HG03439 (cell line): ENCODE measurements around the gene PRXL2B.

Experiments used
- ATAC-seq: cut with Tn5 transposase; IDR thresholded peaks from one replicate; pipeline ENCODE4 v1.9.1; 2021; ENCODE audit warnings: mild to moderate bottlenecking, moderate library complexity; ENCODE audit not compliant: unreplicated experiment

Gene PRXL2B

GRCh38 chr1:2596530-2597333 is 10.2 kb downstream of the PRXL2B start:
- no peak for ATAC-seq

- ATAC-seq: no peak
These were observed 11.1 kb downstream of the PRXL2B start for GRCh38 chr1:2597441-2598328.

- ATAC-seq: no peak
These were observed 11.9 kb downstream of the PRXL2B start for GRCh38 chr1:2598329-2598931.

- ATAC-seq: no peak
These were observed 15.2 kb downstream of the PRXL2B start for GRCh38 chr1:2601721-2602303.

- ATAC-seq: no peak
These were observed 15.8 kb downstream of the PRXL2B start for GRCh38 chr1:2602311-2602835.

- ATAC-seq: no peak
These were observed 16.4 kb downstream of the PRXL2B start for GRCh38 chr1:2602866-2603520.

- no peak for ATAC-seq
These were observed 17.1 kb downstream of the PRXL2B start for GRCh38 chr1:2603521-2604155.

- ATAC-seq: no peak
These were observed 17.7 kb downstream of the PRXL2B start for GRCh38 chr1:2604156-2604843.

GRCh38 chr1:2604844-2605508 is 18.4 kb downstream of the PRXL2B start:
- ATAC-seq: no peak

- no peak for ATAC-seq
These were observed 19.2 kb downstream of the PRXL2B start for GRCh38 chr1:2605509-2606395.

GRCh38 chr1:2606396-2606880 is 19.9 kb downstream of the PRXL2B start:
- ATAC-seq: no peak

GRCh38 chr1:2606881-2607621 is 20.5 kb downstream of the PRXL2B start:
- no peak for ATAC-seq

GRCh38 chr1:2607641-2608091 is 21.1 kb downstream of the PRXL2B start:
- ATAC-seq: no peak

GRCh38 chr1:2609319-2610035 is 22.9 kb downstream of the PRXL2B start:
- no peak for ATAC-seq

GRCh38 chr1:2610036-2610959 is 23.7 kb downstream of the PRXL2B start:
- ATAC-seq: no peak
